Right lobe of liver (tissue), 6 donors: ENCODE results near the gene OR8H2. TPM values are rescaled to one million over a fixed set of nuclear protein-coding genes. Genes with fewer than 3 reads are reported as not detected.
"Not testable (repeated sequence)": the region's sequence is repeated elsewhere in the genome, so short reads cannot be mapped to it uniquely, and the experiment has no call there.

Experiments
- ATAC-seq, 4 donors: fragments of 200-7000 bp; cut with Tn5 transposase; one replicate each; pipeline ENCODE4 v1.9.1; 2020; ENCODE audit warnings: mild to moderate bottlenecking in 4 of 4, moderate library complexity in 4 of 4
- DNase-seq, 3 donors: peaks; one replicate each; pipeline ENCODE4 v3.0.0-alpha.2; 2020
- H3K27ac ChIP-seq, 3 donors: fragments of 200-600 bp; one replicate each; pipeline ENCODE4 v1.8.0; 2022
- H3K27me3 ChIP-seq, 2 donors: fragments of 200-600 bp; one replicate each; pipeline ENCODE4 v1.8.0; 2022
- H3K36me3 ChIP-seq, 4 donors: fragments of 200-600 bp; sonication (generic) in 1 of 4; one replicate each; pipeline versions ENCODE4 v1.5.1 to v1.8.0; 2017 to 2022; ENCODE audit warnings: control low read depth in 1 of 4
- H3K4me1 ChIP-seq, 4 donors: fragments of 200-600 bp; sonication (generic) in 1 of 4; one replicate each; pipeline versions ENCODE4 v1.5.1 to v1.8.0; 2017 to 2022; ENCODE audit warnings: control low read depth in 1 of 4
- H3K4me3 ChIP-seq, 3 donors: fragments of 200-600 bp; one replicate each; pipeline ENCODE4 v1.8.0; 2022
- H3K9me3 ChIP-seq, 4 donors: fragments of 200-600 bp; sonication (generic) in 1 of 4; one replicate each; pipeline versions ENCODE4 v1.5.1 to v1.8.0; 2017 to 2022; ENCODE audit warnings: control low read depth in 1 of 4
- CTCF ChIP-seq, 4 donors: fragments of 200-600 bp in 3 of 4; fragments of 450-650 bp in 1 of 4; IDR thresholded peaks; one replicate each; pipeline versions ENCODE4 v1.5.1 to v1.8.0; 2016 to 2022; ENCODE audit warnings: antibody characterized with exemption in 4 of 4, mild to moderate bottlenecking in 2 of 4
- POLR2A ChIP-seq: fragments of 450-650 bp; IDR thresholded peaks from one replicate; pipeline ENCODE4 v1.6.1; 2017; ENCODE audit warnings: antibody characterized with exemption, mild to moderate bottlenecking
- WGBS: methylation state at CpG from one replicate; pipeline ENCODE4 v1.1.6; 2018; ENCODE audit warnings: low coverage, low lambda C conversion rate; ENCODE audit not compliant: insufficient coverage; ENCODE audit errors: missing lambda C conversion rate; 5-methylcytosine and 5-hydroxymethylcytosine counted together
- intact Hi-C, 2 donors: fragments of 100-400 bp; cut with DNase I; formaldehyde crosslinking; loops; one replicate each; pipeline versions ENCODE4 v1.11.2 to v1.14.1; 2022
- long read RNA-seq: library from polyadenylated mRNA; unstranded; transcript quantifications from one replicate; pipeline ENCODE4 v2.0.0, GENCODE V29; 2019
- total RNA-seq, 6 experiments: library from RNA; depleted of rRNA in 2 of 6; stranded (reverse); fragments of >200 nt in 2 of 6; fragmentation: NEBNext Ultra II Directional in 3 of 6; extraction: Animal tissue kit (Norgen Biotek cat#: 25700) in 3 of 6; gene quantifications; one replicate each; pipeline versions ENCODE4 v1.1.0 to v1.2.4, GENCODE V29; 2016 to 2023
- donor health status: DM: no; HTN: yes; CAD: no.
- donor health status: DM: no; HTN: no; CAD: no.
- donor health status: DM: no; HTN: no; CAD: no.
- donor health status: DM: no; HTN: yes; CAD: no.
- donor health status: DM: no; HTN: yes; CAD: no.

OR8H2 gene
- not detected for total RNA-seq
- long read RNA-seq, result 0 reads

GRCh38 chr11:56103210-56103737 is at the start of gene OR8H2:
Gene OR8H2 (plus strand): TSS chr11:56103687. CDS start chr11:56105043, 1,356 bp downstream.
- H3K27me3 ChIP-seq, result no peaks in the 10 kb centered on the region
- no peaks in the 10 kb centered on the region for H3K9me3 ChIP-seq
- ATAC-seq (no peak), DNase-seq (no peak)
- TF ChIP-seq POLR2A (no peak), CTCF (IDR thresholded peaks at IDR 0.05) (no peak)
- H3K4me3 ChIP-seq, result no peak within 1 kb of the TSS
- H3K36me3 ChIP-seq, result no peaks in the 10 kb centered on the region
- H3K27ac ChIP-seq, result no peak within 1 kb of the TSS
- H3K4me1 ChIP-seq, result no peaks in the 10 kb centered on the region
- intact Hi-C loops, result no loop called here

GRCh38 chr11:56056366-56056765 is 47.1 kb upstream of the OR8H2 start:
- intact Hi-C loops, H3K9me3 ChIP-seq, H3K27me3 ChIP-seq, DNase-seq, H3K36me3 ChIP-seq, H3K27ac ChIP-seq, H3K4me3 ChIP-seq, H3K4me1 ChIP-seq, ATAC-seq: not testable (repeated sequence)
- 8% methylated on average over 4 of the region's 4 CpGs for WGBS

- H3K27me3 ChIP-seq, H3K4me1 ChIP-seq, intact Hi-C loops, H3K27ac ChIP-seq, H3K4me3 ChIP-seq, DNase-seq, H3K9me3 ChIP-seq, H3K36me3 ChIP-seq, ATAC-seq: not testable (repeated sequence)
- WGBS, result 10% methylated on average over 5 of the region's 7 CpGs
Measured at GRCh38 chr11:56057661-56058237, 45.7 kb upstream of the OR8H2 start.

- intact Hi-C loops, H3K27ac ChIP-seq, H3K4me3 ChIP-seq, H3K36me3 ChIP-seq, ATAC-seq, H3K4me1 ChIP-seq, H3K27me3 ChIP-seq, H3K9me3 ChIP-seq, DNase-seq: not testable (repeated sequence)
- 54% methylated on average over 7 of the region's 7 CpGs for WGBS
Measured at GRCh38 chr11:56058260-56058780, 45.2 kb upstream of the OR8H2 start.

- no peaks in the 10 kb centered on the region for H3K36me3 ChIP-seq
- H3K4me1 ChIP-seq, result no peaks in the 10 kb centered on the region
- H3K27me3 ChIP-seq, result no peaks in the 10 kb centered on the region
- intact Hi-C loops, result no loop called here
- H3K27ac ChIP-seq, result no peak overlapping the region
- TF ChIP-seq POLR2A, result no peak
- TF ChIP-seq CTCF (IDR thresholded peaks at IDR 0.05), result no peak
- H3K9me3 ChIP-seq, result no peaks in the 10 kb centered on the region
- ATAC-seq (no peak), DNase-seq (no peak)
- H3K4me3 ChIP-seq, result no peak overlapping the region
- WGBS, result 35% methylated on average over 2 of the region's 2 CpGs
Measured at GRCh38 chr11:56066980-56067379, 36.5 kb upstream of the OR8H2 start.

GRCh38 chr11:56089697-56090096 is 13.8 kb upstream of the OR8H2 start:
- no peaks in the 10 kb centered on the region for H3K27me3 ChIP-seq
- H3K36me3 ChIP-seq, result no peaks in the 10 kb centered on the region
- no peaks in the 10 kb centered on the region for H3K4me1 ChIP-seq
- no peak for TF ChIP-seq POLR2A
- no peak for TF ChIP-seq CTCF (IDR thresholded peaks at IDR 0.05)
- H3K4me3 ChIP-seq, result no peak overlapping the region
- WGBS, result 51% methylated on average over 3 of the region's 3 CpGs
- DNase-seq, result no peak
- no peaks in the 10 kb centered on the region for H3K9me3 ChIP-seq
- intact Hi-C loops, result no loop called here
- no peak overlapping the region for H3K27ac ChIP-seq
- no peak for ATAC-seq
